Gastrocnemius medialis (tissue), 4 donors: ENCODE results near the gene PIAS2. TPM values are rescaled to one million over a fixed set of nuclear protein-coding genes. Genes with fewer than 3 reads are reported as not detected.
"Not testable (repeated sequence)": the region's sequence is repeated elsewhere in the genome, so short reads cannot be mapped to it uniquely, and the experiment has no call there.

Experiments used
- ATAC-seq, 2 donors: fragments of 150-250 bp; one replicate each; pipeline ENCODE4 v1.9.1; 2016
- DNase-seq, 2 donors: peaks; one replicate each; pipeline ENCODE4 v3.0.0-alpha.2; 2019
- H3K27ac ChIP-seq, 4 donors: fragments of 200-600 bp; sonication (generic); 1 replicate in 1 of 4; 2 replicates in 3 of 4; pipeline ENCODE4 v1.5.1; 2016 to 2018; ENCODE audit warnings: mild to moderate bottlenecking in 2 of 4, moderate library complexity in 1 of 4
- H3K27me3 ChIP-seq, 3 donors: fragments of 200-600 bp; sonication (generic) in 2 of 3; 1 replicate in 1 of 3; 2 replicates in 2 of 3; pipeline versions ENCODE4 v1.5.1 to v1.6.0; 2016 to 2019; ENCODE audit warnings: mild to moderate bottlenecking in 1 of 3, moderate library complexity in 1 of 3
- H3K36me3 ChIP-seq, 2 donors: fragments of 200-600 bp; sonication (generic) in 1 of 2; one replicate each; pipeline ENCODE4 v1.5.1; 2017 to 2018
- H3K4me1 ChIP-seq, 2 donors: fragments of 200-600 bp; sonication (generic) in 1 of 2; one replicate each; pipeline ENCODE4 v1.5.1; 2016 to 2017; ENCODE audit warnings: mild to moderate bottlenecking in 2 of 2
- H3K4me3 ChIP-seq, 4 donors: fragments of 200-600 bp; sonication (generic) in 3 of 4; 1 replicate in 1 of 4; 2 replicates in 3 of 4; pipeline ENCODE4 v1.5.1; 2016 to 2019; ENCODE audit warnings: mild to moderate bottlenecking in 2 of 4
- H3K9me3 ChIP-seq, 3 donors: fragments of 200-600 bp; sonication (generic) in 2 of 3; 1 replicate in 1 of 3; 2 replicates in 2 of 3; pipeline ENCODE4 v1.5.1; 2016 to 2019
- POLR2A ChIP-seq, 2 donors: fragments of 450-650 bp; IDR thresholded peaks; one replicate each; pipeline ENCODE4 v1.6.1; 2017; ENCODE audit warnings: antibody characterized with exemption in 2 of 2, mild to moderate bottlenecking in 2 of 2, moderate library complexity in 2 of 2
- in situ Hi-C, 4 donors: fragments of 200-750 bp; cut with MboI; loops; one replicate each; pipeline versions ENCODE4 v1.15.0 to v1.8.0; 2017; ENCODE audit warnings: low sequenced_read_pairs in 4 of 4
- intact Hi-C: fragments of 100-400 bp; cut with DNase I; formaldehyde crosslinking; loops from one replicate; pipeline ENCODE4 v1.15.1; 2023; ENCODE audit warnings: low total_unique reads
- total RNA-seq, 4 donors: library from RNA; depleted of rRNA; stranded (reverse); fragments of >200 nt; gene quantifications; one replicate each; pipeline versions ENCODE4 v1.1.0 to v1.2.3, GENCODE V29; 2016
- TF ChIP-seq, protein P1 (sequence below), 5 experiments: fragments of 450-650 bp in 3 of 5; fragments of 200-600 bp in 2 of 5; sonication (generic) in 2 of 5; IDR thresholded peaks in 4 of 5; conservative IDR thresholded peaks in 1 of 5; 1 replicate in 4 of 5; 2 replicates in 1 of 5; pipeline ENCODE4 v1.5.1; 2016 to 2019; ENCODE audit warnings: antibody characterized with exemption in 5 of 5, mild to moderate bottlenecking in 3 of 5, moderate library complexity in 3 of 5

PIAS2 gene
- total RNA-seq, 4 donors from 2014 or later = 14.9 to 41.2 (median 25.1) TPM

DNA sequence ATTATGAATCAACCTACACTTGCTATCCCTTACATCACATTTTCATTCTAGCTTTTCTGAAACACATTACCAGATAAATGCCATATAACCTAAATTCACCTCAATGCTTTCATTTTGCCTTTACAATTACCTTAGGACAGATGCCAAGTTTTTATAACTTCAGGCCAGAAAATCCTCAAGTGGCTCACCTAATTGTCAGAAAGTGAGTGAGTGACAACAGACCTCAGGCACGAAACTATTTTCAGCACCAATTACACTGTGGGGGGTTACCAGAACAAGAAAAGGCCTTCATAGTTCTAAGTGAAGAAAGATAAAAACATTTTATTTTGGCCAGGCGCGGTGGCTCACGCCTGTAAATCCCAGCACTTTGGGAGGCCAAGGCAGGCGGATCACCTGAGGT, 108.2 kb downstream of the PIAS2 start:
- H3K4me3 ChIP-seq = no peak overlapping the region
- no peak for TF ChIP-seq POLR2A (IDR thresholded peaks at IDR 0.05)
- TF ChIP-seq, protein P1, sequence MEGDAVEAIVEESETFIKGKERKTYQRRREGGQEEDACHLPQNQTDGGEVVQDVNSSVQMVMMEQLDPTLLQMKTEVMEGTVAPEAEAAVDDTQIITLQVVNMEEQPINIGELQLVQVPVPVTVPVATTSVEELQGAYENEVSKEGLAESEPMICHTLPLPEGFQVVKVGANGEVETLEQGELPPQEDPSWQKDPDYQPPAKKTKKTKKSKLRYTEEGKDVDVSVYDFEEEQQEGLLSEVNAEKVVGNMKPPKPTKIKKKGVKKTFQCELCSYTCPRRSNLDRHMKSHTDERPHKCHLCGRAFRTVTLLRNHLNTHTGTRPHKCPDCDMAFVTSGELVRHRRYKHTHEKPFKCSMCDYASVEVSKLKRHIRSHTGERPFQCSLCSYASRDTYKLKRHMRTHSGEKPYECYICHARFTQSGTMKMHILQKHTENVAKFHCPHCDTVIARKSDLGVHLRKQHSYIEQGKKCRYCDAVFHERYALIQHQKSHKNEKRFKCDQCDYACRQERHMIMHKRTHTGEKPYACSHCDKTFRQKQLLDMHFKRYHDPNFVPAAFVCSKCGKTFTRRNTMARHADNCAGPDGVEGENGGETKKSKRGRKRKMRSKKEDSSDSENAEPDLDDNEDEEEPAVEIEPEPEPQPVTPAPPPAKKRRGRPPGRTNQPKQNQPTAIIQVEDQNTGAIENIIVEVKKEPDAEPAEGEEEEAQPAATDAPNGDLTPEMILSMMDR (IDR thresholded peaks at IDR 0.05 in 4 of 5, conservative IDR thresholded peaks at IDR 0.05 in 1 of 5) = no peak
- intact Hi-C loops (no loop called here), in situ Hi-C loops (no loop called here)
- peaks cover 3 to 4% of the 10 kb centered on the region in 2 donors for H3K4me1 ChIP-seq
- ATAC-seq = no peak
- no peak for DNase-seq
- H3K9me3 ChIP-seq = no peaks in the 10 kb centered on the region
- H3K27ac ChIP-seq = no peak overlapping the region
- H3K27me3 ChIP-seq = no peaks in the 10 kb centered on the region
- no peaks in the 10 kb centered on the region for H3K36me3 ChIP-seq

DNA sequence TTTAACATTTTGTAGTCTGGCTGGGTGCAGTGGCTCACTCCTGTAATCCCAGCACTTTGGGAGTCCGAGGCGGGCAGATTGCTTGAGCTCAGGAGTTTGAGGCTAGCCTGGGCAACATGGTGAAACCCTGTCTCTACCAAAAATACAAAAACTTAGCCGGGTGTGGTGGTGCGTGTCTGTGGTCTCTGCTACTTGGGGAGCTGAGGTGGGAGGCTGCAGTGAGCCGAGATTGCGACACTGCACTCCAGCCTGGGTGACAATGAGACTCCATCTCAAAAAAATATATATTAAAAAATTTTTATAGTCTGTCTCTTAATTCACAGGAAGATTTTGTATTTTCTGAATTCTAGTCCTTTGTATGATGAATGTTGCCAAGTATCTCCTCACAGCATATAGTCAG, 121.4 kb downstream of the PIAS2 start:
- H3K9me3 ChIP-seq, H3K27ac ChIP-seq, intact Hi-C loops, H3K27me3 ChIP-seq, H3K4me3 ChIP-seq, H3K36me3 ChIP-seq, H3K4me1 ChIP-seq, in situ Hi-C loops, DNase-seq, ATAC-seq: not testable (repeated sequence)

DNA sequence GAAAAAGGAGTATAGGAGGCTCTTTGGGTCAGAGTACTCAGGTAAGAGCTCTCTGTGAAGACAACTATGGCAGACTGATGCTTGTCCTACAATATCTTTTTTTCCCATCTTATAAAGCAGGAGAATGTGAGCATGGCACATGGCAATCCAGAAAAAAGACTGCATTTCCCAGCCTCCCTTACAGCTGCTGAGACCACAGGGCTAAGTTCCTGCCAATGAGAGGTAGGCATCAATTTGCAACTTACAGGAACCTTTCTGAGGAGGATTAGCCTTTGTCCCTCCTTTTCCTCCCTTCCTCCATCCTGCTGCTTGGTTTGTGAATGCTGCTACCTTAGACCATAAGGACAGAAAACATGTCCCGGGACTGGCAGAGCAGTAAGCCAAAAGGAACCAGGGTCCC, 122.7 kb downstream of the PIAS2 start:
- in situ Hi-C loops (no loop called here), intact Hi-C loops (no loop called here)
- no peak for ATAC-seq
- Histone ChIP-seq H3K4me3 (no peak overlapping the region), H3K9me3 (no peaks in the 10 kb centered on the region), H3K27ac (no peak overlapping the region), H3K36me3 (no peaks in the 10 kb centered on the region), H3K4me1 (no peaks in the 10 kb centered on the region), H3K27me3 (no peaks in the 10 kb centered on the region)
- no peak for DNase-seq
- TF ChIP-seq, protein P1 (IDR thresholded peaks at IDR 0.05 in 4 of 5, conservative IDR thresholded peaks at IDR 0.05 in 1 of 5) = no peak
- TF ChIP-seq POLR2A (IDR thresholded peaks at IDR 0.05) = no peak

- no peak for DNase-seq
- no peak for ATAC-seq
- H3K9me3 ChIP-seq = no peaks in the 10 kb centered on the region
- TF ChIP-seq, protein P1 (IDR thresholded peaks at IDR 0.05 in 4 of 5, conservative IDR thresholded peaks at IDR 0.05 in 1 of 5) = no peak
- no peak for TF ChIP-seq POLR2A (IDR thresholded peaks at IDR 0.05)
- no peaks in the 10 kb centered on the region for H3K27me3 ChIP-seq
- no peaks in the 10 kb centered on the region for H3K36me3 ChIP-seq
- H3K4me1 ChIP-seq = no peaks in the 10 kb centered on the region
- H3K27ac ChIP-seq = no peak overlapping the region
- in situ Hi-C loops = no loop called here
- H3K4me3 ChIP-seq = no peak overlapping the region
- intact Hi-C loops = no loop called here
Observed at GRCh38 chr18:46793565-46793964, 123.7 kb downstream of the PIAS2 start.

DNA sequence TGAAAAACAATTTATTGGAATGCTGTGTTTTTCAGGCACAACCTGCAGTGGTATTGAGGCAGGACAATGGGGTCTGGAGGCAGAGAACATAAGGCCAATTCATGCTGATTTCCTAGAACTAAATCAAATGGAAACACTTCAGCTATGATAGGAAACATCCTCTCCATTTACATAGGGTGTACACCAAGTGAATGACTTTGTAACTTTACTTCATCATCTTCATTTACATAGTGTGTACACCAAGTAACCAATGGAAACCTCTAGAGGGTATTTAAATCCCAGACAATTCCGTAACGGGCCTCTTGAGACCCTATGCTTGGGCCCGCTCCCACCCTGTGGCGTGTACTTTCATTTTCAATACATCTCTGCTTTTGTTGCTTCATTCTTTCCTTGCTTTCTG, 128.2 kb downstream of the PIAS2 start:
- ATAC-seq (no peak), DNase-seq (no peak)
- Histone ChIP-seq H3K27ac (no peak overlapping the region), H3K36me3 (no peaks in the 10 kb centered on the region), H3K9me3 (no peaks in the 10 kb centered on the region), H3K4me3 (no peak overlapping the region), H3K27me3 (no peaks in the 10 kb centered on the region), H3K4me1 (no peaks in the 10 kb centered on the region)
- intact Hi-C loops (no loop called here), in situ Hi-C loops (no loop called here)
- TF ChIP-seq, protein P1 (IDR thresholded peaks at IDR 0.05 in 4 of 5, conservative IDR thresholded peaks at IDR 0.05 in 1 of 5) = no peak
- no peak for TF ChIP-seq POLR2A (IDR thresholded peaks at IDR 0.05)
